ENCODE data around the gene CEP152.

DNA sequence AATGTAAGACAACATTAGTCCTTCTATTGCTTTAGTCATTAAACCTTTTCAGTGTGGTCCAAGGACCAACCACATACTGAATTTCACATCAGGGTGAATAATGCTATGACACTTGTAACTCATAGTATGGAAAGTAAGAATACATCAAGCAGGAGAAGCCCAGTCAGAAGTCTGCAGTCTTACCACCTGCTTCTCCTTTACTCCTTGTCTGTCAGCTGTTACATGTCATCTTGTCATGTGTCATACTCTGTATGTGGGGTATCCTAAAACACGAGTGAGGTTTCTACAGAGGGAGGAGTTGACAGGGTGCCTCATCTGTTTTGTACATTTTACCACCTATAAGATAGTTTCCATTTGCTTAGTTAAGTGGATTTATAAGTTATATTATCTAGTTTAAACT lies 34.3 kb upstream of the CEP152 start:
- TF ChIP-seq, protein P1, sequence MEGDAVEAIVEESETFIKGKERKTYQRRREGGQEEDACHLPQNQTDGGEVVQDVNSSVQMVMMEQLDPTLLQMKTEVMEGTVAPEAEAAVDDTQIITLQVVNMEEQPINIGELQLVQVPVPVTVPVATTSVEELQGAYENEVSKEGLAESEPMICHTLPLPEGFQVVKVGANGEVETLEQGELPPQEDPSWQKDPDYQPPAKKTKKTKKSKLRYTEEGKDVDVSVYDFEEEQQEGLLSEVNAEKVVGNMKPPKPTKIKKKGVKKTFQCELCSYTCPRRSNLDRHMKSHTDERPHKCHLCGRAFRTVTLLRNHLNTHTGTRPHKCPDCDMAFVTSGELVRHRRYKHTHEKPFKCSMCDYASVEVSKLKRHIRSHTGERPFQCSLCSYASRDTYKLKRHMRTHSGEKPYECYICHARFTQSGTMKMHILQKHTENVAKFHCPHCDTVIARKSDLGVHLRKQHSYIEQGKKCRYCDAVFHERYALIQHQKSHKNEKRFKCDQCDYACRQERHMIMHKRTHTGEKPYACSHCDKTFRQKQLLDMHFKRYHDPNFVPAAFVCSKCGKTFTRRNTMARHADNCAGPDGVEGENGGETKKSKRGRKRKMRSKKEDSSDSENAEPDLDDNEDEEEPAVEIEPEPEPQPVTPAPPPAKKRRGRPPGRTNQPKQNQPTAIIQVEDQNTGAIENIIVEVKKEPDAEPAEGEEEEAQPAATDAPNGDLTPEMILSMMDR (conservative IDR thresholded peaks at IDR 0.05; ENCODE audit: low read depth in 2 of 2), result no peak
- TF ChIP-seq CREB1 (CRISPR knock-in tag; IDR thresholded peaks at IDR 0.05; ENCODE audit: low read depth) (no peak), POLR2AphosphoS5 (IDR thresholded peaks at IDR 0.05; ENCODE audit: low read depth) (no peak), EZH2 (IDR thresholded peaks at IDR 0.05; ENCODE audit: low read depth, unreplicated experiment) (no peak)
- TF ChIP-seq, protein P2, sequence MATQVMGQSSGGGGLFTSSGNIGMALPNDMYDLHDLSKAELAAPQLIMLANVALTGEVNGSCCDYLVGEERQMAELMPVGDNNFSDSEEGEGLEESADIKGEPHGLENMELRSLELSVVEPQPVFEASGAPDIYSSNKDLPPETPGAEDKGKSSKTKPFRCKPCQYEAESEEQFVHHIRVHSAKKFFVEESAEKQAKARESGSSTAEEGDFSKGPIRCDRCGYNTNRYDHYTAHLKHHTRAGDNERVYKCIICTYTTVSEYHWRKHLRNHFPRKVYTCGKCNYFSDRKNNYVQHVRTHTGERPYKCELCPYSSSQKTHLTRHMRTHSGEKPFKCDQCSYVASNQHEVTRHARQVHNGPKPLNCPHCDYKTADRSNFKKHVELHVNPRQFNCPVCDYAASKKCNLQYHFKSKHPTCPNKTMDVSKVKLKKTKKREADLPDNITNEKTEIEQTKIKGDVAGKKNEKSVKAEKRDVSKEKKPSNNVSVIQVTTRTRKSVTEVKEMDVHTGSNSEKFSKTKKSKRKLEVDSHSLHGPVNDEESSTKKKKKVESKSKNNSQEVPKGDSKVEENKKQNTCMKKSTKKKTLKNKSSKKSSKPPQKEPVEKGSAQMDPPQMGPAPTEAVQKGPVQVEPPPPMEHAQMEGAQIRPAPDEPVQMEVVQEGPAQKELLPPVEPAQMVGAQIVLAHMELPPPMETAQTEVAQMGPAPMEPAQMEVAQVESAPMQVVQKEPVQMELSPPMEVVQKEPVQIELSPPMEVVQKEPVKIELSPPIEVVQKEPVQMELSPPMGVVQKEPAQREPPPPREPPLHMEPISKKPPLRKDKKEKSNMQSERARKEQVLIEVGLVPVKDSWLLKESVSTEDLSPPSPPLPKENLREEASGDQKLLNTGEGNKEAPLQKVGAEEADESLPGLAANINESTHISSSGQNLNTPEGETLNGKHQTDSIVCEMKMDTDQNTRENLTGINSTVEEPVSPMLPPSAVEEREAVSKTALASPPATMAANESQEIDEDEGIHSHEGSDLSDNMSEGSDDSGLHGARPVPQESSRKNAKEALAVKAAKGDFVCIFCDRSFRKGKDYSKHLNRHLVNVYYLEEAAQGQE (IDR thresholded peaks at IDR 0.05; ENCODE audit: unreplicated experiment), result no peak

Data from GM23338 (cell line).